ENCODE data around the gene PPP1R37. TPM values are rescaled to one million over a fixed set of nuclear protein-coding genes. Genes with fewer than 3 reads are reported as not detected.
A peak's percentile ranks its signal among the peaks of the same experiment; 100 is the strongest.

The PPP1R37 gene
- total and polyA plus RNA-seq, 2 donors (not counting 3 experiments of a cell fraction or from before 2014, with no cell fraction given) = 16.2 to 27.1 TPM

DNA sequence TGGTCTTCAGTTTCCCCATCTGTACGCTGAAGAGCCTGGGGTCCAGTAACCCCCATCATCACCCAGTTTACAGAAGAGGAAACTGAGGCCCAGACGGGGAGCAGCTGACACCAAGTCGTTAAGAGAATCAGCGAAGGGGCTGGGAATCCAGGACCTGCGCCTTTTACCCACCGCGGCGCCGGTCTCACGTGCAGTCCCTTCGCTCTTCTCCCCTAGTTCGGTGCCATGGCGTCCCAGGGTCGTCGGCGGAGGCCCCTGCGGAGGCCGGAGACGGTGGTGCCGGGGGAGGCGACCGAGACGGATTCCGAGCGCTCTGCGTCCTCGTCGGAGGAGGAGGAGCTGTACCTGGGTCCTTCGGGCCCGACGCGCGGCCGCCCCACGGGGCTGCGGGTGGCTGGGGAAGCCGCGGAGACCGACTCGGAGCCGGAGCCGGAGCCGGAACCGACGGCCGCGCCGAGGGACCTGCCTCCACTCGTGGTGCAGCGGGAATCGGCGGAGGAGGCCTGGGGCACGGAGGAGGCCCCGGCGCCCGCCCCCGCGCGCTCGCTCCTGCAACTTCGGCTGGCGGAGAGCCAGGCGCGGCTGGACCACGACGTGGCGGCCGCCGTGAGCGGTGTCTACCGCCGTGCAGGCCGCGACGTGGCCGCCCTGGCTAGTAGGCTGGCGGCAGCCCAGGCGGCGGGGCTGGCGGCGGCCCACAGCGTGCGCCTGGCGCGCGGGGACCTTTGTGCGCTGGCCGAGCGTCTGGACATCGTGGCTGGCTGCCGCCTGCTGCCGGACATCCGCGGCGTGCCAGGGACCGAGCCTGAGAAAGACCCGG, 86.3 kb downstream of the PPP1R37 start:
- BruUV-seq (replicated peaks) = no TSS peak
- peak overlapping the region; percentile 92 for H2AFZ ChIP-seq (ENCODE audit: low read depth, low read length)
- peaks cover 13% of the 10 kb centered on the region for H3K4me1 ChIP-seq (ENCODE audit: control insufficient read depth, extremely low read depth, insufficient read depth, low read length)
- no peaks in the 10 kb centered on the region for H3K9me1 ChIP-seq (replicated peaks; ENCODE audit: control insufficient read depth, extremely low read depth, insufficient read depth, low read length)
- intact Hi-C loops (cut with micrococcal nuclease) = no loop called here
- H3K79me2 ChIP-seq (ENCODE audit: control insufficient read depth, insufficient read depth, low read length) = peaks cover 11% of the 10 kb centered on the region
- H3K4me2 ChIP-seq (ENCODE audit: insufficient read depth, low read length) = peak overlapping the region; percentile 62
- CTCF ChIA-PET = interaction anchor here (0.7 to 3.3 kb wide), 11 partner anchors 8 to 160 kb away, joined by 3 to 13 read pairs (median 7); partner anchors contain the start of genes NKPD1 and PPP1R37
- H3K4me3 ChIP-seq (replicated peaks in 1 of 3; ENCODE audit: insufficient read depth in 1 of 3, low read depth in 1 of 3, low read length in 3 of 3) = peak overlapping the region; percentile 68 to 90 (median 85)
- FAIRE-seq = peak; percentile 53
- no peaks in the 10 kb centered on the region for H3K9me3 ChIP-seq (replicated peaks; ENCODE audit: control insufficient read depth, insufficient read depth, low read length)
- peak overlapping the region; percentile 74 for H3K9ac ChIP-seq (replicated peaks; ENCODE audit: extremely low read depth, insufficient read depth, low read length)
- dilution Hi-C loops (cut with MboI; ENCODE audit: extremely low pct_ligation_motif_present, low sequenced_read_pairs) = no loop called here
- H4K20me1 ChIP-seq (replicated peaks; ENCODE audit: control insufficient read depth, extremely low read depth, insufficient read depth, low read length) = no peaks in the 10 kb centered on the region
- H3K27me3 ChIP-seq (ENCODE audit: control insufficient read depth in 2 of 2, insufficient read depth in 2 of 2, low read length in 2 of 2) = no peaks in the 10 kb centered on the region
- peak overlapping the region; percentile 68 for H3K27ac ChIP-seq (ENCODE audit: insufficient read depth, low read depth, low read length)
- no peak for TF ChIP-seq POLR2A (IDR thresholded peaks at IDR 0.05; ENCODE audit: low read depth, low read length)
- TF ChIP-seq POLR2AphosphoS5 (IDR thresholded peaks at IDR 0.05; ENCODE audit: insufficient read depth, low read depth, low read length) = peak; percentile 41
- TF ChIP-seq GATA2 (IDR thresholded peaks at IDR 0.05; ENCODE audit: insufficient read depth, insufficient read length, low read depth, low read length) = no peak
- POLR2A ChIA-PET = interaction anchor here (1.4 kb wide), 1 partner anchor 15 kb away, joined by 3 read pairs; no protein-coding TSS in a partner anchor
- no peak for DNase-seq (ENCODE audit: low read depth, low spot score)
- no peaks in the 10 kb centered on the region for H3K36me3 ChIP-seq (ENCODE audit: control insufficient read depth in 2 of 2, extremely low read depth in 1 of 2, insufficient read depth in 2 of 2, low read length in 2 of 2)

DNA sequence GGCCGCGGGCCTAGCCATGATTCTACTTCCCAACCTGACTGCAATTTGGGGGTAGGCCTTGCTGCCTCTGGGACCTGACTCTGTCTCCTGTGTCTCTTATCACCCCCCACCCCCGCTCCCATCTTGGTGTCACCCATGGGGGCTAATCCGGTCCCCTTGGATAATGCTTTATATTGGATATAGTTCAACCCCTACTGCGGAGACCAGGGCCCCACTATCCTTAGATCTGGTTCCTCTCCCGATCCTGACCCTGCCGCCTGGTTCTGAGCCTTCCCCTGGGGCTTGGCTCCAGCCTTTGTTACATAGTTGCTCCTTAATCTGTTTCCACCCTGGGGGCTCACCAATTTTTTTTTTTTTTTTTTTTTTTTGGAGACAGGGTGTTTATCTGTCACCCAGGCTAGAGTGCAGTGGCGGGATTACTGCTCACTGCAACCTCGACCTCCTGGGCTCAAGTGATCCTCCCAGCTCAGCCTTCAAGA, 87.0 kb downstream of the PPP1R37 start:
- H3K9ac ChIP-seq (replicated peaks; ENCODE audit: extremely low read depth, insufficient read depth, low read length) = peak overlapping the region; percentile 74
- no peak for FAIRE-seq
- no peaks in the 10 kb centered on the region for H4K20me1 ChIP-seq (replicated peaks; ENCODE audit: control insufficient read depth, extremely low read depth, insufficient read depth, low read length)
- H3K36me3 ChIP-seq (ENCODE audit: control insufficient read depth in 2 of 2, extremely low read depth in 1 of 2, insufficient read depth in 2 of 2, low read length in 2 of 2) = no peaks in the 10 kb centered on the region
- no TSS peak for BruUV-seq (replicated peaks)
- ChIA-PET POLR2A (no interaction called here), CTCF (interaction anchor here (2.1 to 3.3 kb wide), 2 partner anchors 18 to 69 kb away, joined by 10 to 12 read pairs; no protein-coding TSS in a partner anchor)
- H3K79me2 ChIP-seq (ENCODE audit: control insufficient read depth, insufficient read depth, low read length) = peaks cover 11% of the 10 kb centered on the region
- H3K27me3 ChIP-seq (ENCODE audit: control insufficient read depth in 2 of 2, insufficient read depth in 2 of 2, low read length in 2 of 2) = no peaks in the 10 kb centered on the region
- no peak for DNase-seq (ENCODE audit: low read depth, low spot score)
- peak overlapping the region; percentile 68 to 90 (median 85) for H3K4me3 ChIP-seq (replicated peaks in 1 of 3; ENCODE audit: insufficient read depth in 1 of 3, low read depth in 1 of 3, low read length in 3 of 3)
- H3K4me2 ChIP-seq (ENCODE audit: insufficient read depth, low read length) = peak overlapping the region; percentile 62
- no peak for TF ChIP-seq JUN (IDR thresholded peaks at IDR 0.05; ENCODE audit: borderline replicate concordance, insufficient read depth, insufficient read length, low read depth)
- no peak for TF ChIP-seq POLR2AphosphoS5 (IDR thresholded peaks at IDR 0.05; ENCODE audit: insufficient read depth, low read depth, low read length)
- TF ChIP-seq, protein P1, sequence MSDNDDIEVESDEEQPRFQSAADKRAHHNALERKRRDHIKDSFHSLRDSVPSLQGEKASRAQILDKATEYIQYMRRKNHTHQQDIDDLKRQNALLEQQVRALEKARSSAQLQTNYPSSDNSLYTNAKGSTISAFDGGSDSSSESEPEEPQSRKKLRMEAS (IDR thresholded peaks at IDR 0.05; ENCODE audit: insufficient read depth, insufficient read length) = no peak
- H3K9me3 ChIP-seq (replicated peaks; ENCODE audit: control insufficient read depth, insufficient read depth, low read length) = no peaks in the 10 kb centered on the region
- peak overlapping the region; percentile 68 for H3K27ac ChIP-seq (ENCODE audit: insufficient read depth, low read depth, low read length)
- peak overlapping the region; percentile 16 for H2AFZ ChIP-seq (ENCODE audit: low read depth, low read length)
- dilution Hi-C loops (cut with MboI; ENCODE audit: extremely low pct_ligation_motif_present, low sequenced_read_pairs) (no loop called here), intact Hi-C loops (cut with micrococcal nuclease) (no loop called here)
- peaks cover 13% of the 10 kb centered on the region for H3K4me1 ChIP-seq (ENCODE audit: control insufficient read depth, extremely low read depth, insufficient read depth, low read length)
- H3K9me1 ChIP-seq (replicated peaks; ENCODE audit: control insufficient read depth, extremely low read depth, insufficient read depth, low read length) = no peaks in the 10 kb centered on the region

Measured in endothelial cell of umbilical vein (primary cell).